Tibial artery (tissue), 4 donors: ENCODE measurements around the gene UNC5A.

Source experiments
- DNase-seq, 2 donors: peaks; one replicate each; pipeline ENCODE4 v3.0.0-alpha.2; 2019
- H3K27ac ChIP-seq, 2 donors: fragments of 200-600 bp; sonication (generic) in 1 of 2; 1 replicate in 1 of 2; 2 replicates in 1 of 2; pipeline ENCODE4 v1.5.1; 2018 to 2019; ENCODE audit warnings: mild to moderate bottlenecking in 1 of 2
- H3K27me3 ChIP-seq, 2 donors: fragments of 200-600 bp; sonication (generic) in 1 of 2; one replicate each; pipeline versions ENCODE4 v1.5.1 to v1.6.0; 2016 to 2019
- H3K36me3 ChIP-seq, 3 donors: fragments of 200-600 bp; sonication (generic) in 2 of 3; one replicate each; pipeline ENCODE4 v1.5.1; 2016 to 2019; ENCODE audit warnings: mild to moderate bottlenecking in 2 of 3
- H3K4me1 ChIP-seq, 4 donors: fragments of 200-600 bp; sonication (generic) in 2 of 4; 1 replicate in 3 of 4; 2 replicates in 1 of 4; pipeline ENCODE4 v1.5.1; 2016 to 2019
- H3K4me3 ChIP-seq, 2 donors: fragments of 200-600 bp; sonication (generic) in 1 of 2; 1 replicate in 1 of 2; 2 replicates in 1 of 2; pipeline ENCODE4 v1.5.1; 2018 to 2019; ENCODE audit warnings: mild to moderate bottlenecking in 2 of 2
- H3K9me3 ChIP-seq, 3 donors: fragments of 200-600 bp; sonication (generic) in 1 of 3; one replicate each; pipeline ENCODE4 v1.5.1; 2016 to 2019
- CTCF ChIP-seq, 2 experiments: fragments of 200-600 bp in 1 of 2; fragments of 450-650 bp in 1 of 2; IDR thresholded peaks; one replicate each; pipeline ENCODE4 v1.5.1; 2017 to 2019; ENCODE audit warnings: antibody characterized with exemption in 2 of 2, mild to moderate bottlenecking in 1 of 2, moderate library complexity in 1 of 2
- intact Hi-C: fragments of 100-400 bp; cut with DNase I; formaldehyde crosslinking; loops from one replicate; pipeline ENCODE4 v1.15.0; 2023; ENCODE audit warnings: low total_unique reads

Gene UNC5A

GRCh38 chr5:176927562-176927961 lies 117.2 kb downstream of the UNC5A start:
- intact Hi-C loops = no loop called here
- Histone ChIP-seq H3K27me3 (no peaks in the 10 kb centered on the region), H3K4me1 (no peaks in the 10 kb centered on the region), H3K27ac (no peak overlapping the region), H3K4me3 (no peak overlapping the region), H3K9me3 (no peaks in the 10 kb centered on the region), H3K36me3 (peaks cover 12 to 24% (median 20%) of the 10 kb centered on the region in 3 donors)
- DNase-seq = no peak
- no peak for TF ChIP-seq CTCF (IDR thresholded peaks at IDR 0.05)

- peaks cover 12 to 39% (median 20%) of the 10 kb centered on the region in 3 donors for H3K36me3 ChIP-seq
- no peaks in the 10 kb centered on the region for H3K9me3 ChIP-seq
- H3K27me3 ChIP-seq = no peaks in the 10 kb centered on the region
- no peak overlapping the region for H3K27ac ChIP-seq
- no peaks in the 10 kb centered on the region for H3K4me1 ChIP-seq
- H3K4me3 ChIP-seq = no peak overlapping the region
- intact Hi-C loops = no loop called here
- DNase-seq = no peak
- TF ChIP-seq CTCF (IDR thresholded peaks at IDR 0.05) = no peak
These were observed 119.3 kb downstream of the UNC5A start for GRCh38 chr5:176929654-176930053.
